Activated CD4-positive, alpha-beta memory T cell treated with anti-CD3 and anti-CD28 coated beads, Interleukin-2, amount 10 ng/mL, durations not matched to agents 7 days and 5 days (primary cell): ENCODE results near the gene FBL. TPM values are rescaled to one million over a fixed set of nuclear protein-coding genes. Genes with fewer than 3 reads are reported as not detected.
A peak's percentile ranks its signal among the peaks of the same experiment; 100 is the strongest.
"Not testable (repeated sequence)": the region's sequence is repeated elsewhere in the genome, so short reads cannot be mapped to it uniquely, and the experiment has no call there.

Source experiments
- CTCF ChIA-PET: fragments of 350-600 bp; sonication (Branson Sonifier 250); formaldehyde crosslinking; loops from one replicate; lab custom pipeline; 2021; ENCODE audit warnings: antibody characterized with exemption, inconsistent platforms; lab: Charles Lee
- POLR2A ChIA-PET: fragments of 350-600 bp; sonication (Branson Sonifier 250); formaldehyde crosslinking; loops from one replicate; lab custom pipeline; 2021; ENCODE audit warnings: antibody characterized with exemption; lab: Charles Lee
- DNase-seq: peaks from one replicate; pipeline ENCODE4 v3.0.0-alpha.2; 2020
- H3K27ac Mint-ChIP-seq: one replicate; pipeline ENCODE4 v1.8.0; 2021; ENCODE audit warnings: mild to moderate bottlenecking, mixed read lengths
- H3K27me3 Mint-ChIP-seq: one replicate; pipeline ENCODE4 v1.8.0; 2021; ENCODE audit warnings: mixed read lengths
- H3K36me3 Mint-ChIP-seq: one replicate; pipeline ENCODE4 v1.8.0; 2021; ENCODE audit warnings: low read depth, mixed read lengths
- H3K4me1 Mint-ChIP-seq: one replicate; pipeline ENCODE4 v1.8.0; 2021; ENCODE audit warnings: mixed read lengths
- H3K4me3 Mint-ChIP-seq: one replicate; pipeline ENCODE4 v1.8.0; 2021; ENCODE audit warnings: mild to moderate bottlenecking, mixed read lengths
- H3K9me3 Mint-ChIP-seq: one replicate; pipeline ENCODE4 v1.8.0; 2021; ENCODE audit warnings: mixed read lengths
- total RNA-seq, 2 experiments: library from RNA; stranded (reverse); gene quantifications; one replicate each; pipeline ENCODE4 v1.2.3, GENCODE V29; 2021

FBL gene
- total RNA-seq: 100 to 1,000 TPM; 294 to 302 TPM

DNA sequence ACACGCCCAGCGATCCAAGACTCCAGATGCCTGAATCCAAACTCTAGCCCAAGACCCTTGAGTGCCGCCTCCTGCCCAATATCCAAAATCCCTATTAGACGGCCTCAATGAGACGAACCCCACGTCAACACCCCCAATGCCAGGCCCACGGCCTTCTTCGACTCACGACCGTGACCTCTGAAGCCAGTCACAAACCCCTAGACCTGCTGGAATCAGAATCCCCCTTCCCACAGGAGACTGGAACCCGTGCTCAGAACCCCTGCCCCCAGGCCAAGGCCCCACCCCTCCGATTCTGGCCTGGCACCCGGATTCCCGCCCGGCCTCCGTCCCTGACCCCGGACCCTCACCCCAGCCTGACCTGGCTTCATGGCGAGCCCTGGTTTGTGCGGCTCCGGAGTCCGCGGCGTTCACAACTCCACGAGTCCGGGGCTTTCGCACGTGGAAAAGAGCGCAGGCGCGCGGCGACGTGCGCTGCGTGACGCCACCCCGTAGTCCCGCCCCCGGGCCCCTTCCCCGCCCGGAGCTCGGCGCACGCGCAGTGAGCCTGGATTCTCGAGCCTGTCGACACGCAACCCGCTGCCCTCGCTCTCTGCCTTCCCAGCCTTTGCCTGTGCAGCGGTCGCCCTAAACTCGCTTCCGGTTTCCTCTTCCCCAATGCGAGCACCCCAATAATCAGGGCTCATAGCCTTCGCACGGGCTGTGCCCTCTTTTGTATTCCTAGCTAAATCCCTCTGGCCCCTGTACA is at the start of gene FBL:
TSS of gene FBL (minus strand) at position 447 of the 745 bp plus-strand sequence. CDS start at position 368, 79 bp downstream.
- POLR2A ChIA-PET: interaction anchor here (0.6 to 5.8 kb wide), 15 partner anchors 9 to 454 kb away, joined by 3 to 62 read pairs (median 5); partner anchors contain the start of genes DYRK1B, PSMC4, RPS16 and ZNF546
- CTCF ChIA-PET: interaction anchor here (0.5 to 7.6 kb wide), 11 partner anchors 13 to 883 kb away, joined by 3 to 114 read pairs (median 5); partner anchors contain the start of genes DYRK1B and PSMC4
- no peaks in the 10 kb centered on the region for H3K9me3 Mint-ChIP-seq
- peak within 1 kb of the TSS; percentile 87 for H3K27ac Mint-ChIP-seq
- peaks cover 3% of the 10 kb centered on the region for H3K36me3 Mint-ChIP-seq
- H3K4me1 Mint-ChIP-seq: peaks cover 50% of the 10 kb centered on the region
- peak; percentile 98 for DNase-seq
- H3K27me3 Mint-ChIP-seq: no peaks in the 10 kb centered on the region
- H3K4me3 Mint-ChIP-seq: peak within 1 kb of the TSS; percentile 88

DNA sequence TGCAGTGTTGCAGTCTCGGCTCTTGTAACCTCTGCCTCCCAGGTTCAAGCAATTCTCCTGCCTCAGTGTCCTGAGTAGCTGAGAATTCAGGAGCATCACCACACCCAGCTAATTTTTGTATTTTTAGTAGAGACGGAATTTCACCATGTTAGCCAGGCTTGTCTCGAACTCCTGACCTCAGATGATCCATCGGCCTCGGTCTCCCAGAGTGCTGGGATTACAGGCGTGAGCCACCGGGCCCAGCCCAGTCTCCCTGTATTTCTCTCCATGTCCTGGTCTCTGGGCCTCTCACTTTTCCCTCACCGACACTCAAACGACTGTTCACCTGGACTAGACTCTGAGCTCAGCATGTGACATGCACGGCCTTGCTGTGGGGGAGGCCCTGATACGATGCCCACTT is 48.9 kb upstream of the FBL start:
- H3K4me3 Mint-ChIP-seq, H3K9me3 Mint-ChIP-seq, H3K36me3 Mint-ChIP-seq, H3K27ac Mint-ChIP-seq, DNase-seq, POLR2A ChIA-PET, H3K27me3 Mint-ChIP-seq, H3K4me1 Mint-ChIP-seq: not testable (repeated sequence)
- CTCF ChIA-PET: interaction anchor here (1.7 kb wide), 1 partner anchor 76 kb away, joined by 13 read pairs; the partner anchor contains the start of gene PSMC4

DNA sequence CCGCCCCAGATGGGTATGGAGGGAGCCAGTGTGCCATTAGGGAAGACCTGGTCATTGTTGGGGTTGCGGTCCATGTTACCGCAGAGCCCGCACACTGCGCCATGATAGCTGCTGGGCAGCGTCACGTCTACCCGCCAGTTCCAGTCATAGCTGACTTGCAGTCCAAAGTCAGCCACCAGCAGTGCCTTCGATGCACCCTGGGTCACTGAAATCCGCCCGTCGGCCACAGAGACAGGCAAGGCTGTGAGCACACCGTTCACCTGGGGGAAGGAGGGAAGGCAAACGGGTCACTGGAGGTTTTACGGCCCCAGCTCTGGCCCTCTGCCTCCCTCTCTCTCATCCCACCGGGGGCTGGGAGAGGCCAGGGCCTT is 48.0 kb upstream of the FBL start:
- DNase-seq, POLR2A ChIA-PET, H3K4me3 Mint-ChIP-seq: not testable (repeated sequence)

DNA sequence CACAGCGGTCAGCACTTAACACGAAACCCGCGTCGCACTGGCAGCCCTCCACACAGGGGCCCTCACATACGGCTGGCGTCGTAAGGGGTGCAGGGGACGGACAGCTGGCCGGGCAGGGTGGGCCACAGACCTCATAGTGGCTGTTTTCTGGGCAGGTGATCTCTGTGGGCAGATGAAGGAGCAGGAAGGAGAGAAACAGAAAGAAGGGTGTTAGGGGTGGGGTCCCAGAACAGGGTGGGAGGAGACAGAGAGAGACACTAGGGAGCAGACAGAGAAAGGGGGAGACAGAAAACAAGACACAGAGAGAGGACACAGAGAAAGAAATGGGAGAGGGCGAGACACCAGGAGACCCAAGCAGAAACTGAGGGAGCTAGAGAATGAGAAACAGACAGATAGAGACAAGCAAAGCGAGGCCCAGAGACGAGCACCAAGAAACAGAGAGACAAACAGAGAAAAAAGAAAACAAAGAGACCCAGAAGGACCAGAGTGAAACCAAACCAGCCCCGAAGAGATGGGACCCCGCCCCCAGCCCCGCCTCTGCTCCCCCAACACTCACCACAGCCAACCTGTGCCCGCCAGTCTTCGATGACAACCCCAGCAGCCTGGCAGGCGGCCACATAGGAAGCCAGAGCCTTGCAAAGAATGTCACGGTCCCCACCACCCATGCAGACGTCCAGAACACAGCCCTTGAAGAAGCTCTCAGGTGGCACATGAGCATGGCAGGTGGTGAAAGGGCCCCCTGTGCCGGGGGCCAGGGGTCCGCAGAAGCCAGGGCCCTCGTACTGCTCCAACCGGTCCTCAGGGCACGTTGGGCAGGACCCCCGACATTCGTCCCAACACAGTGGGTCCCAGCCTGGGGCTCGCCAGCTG is 47.4 kb upstream of the FBL start:
- POLR2A ChIA-PET, DNase-seq, H3K27ac Mint-ChIP-seq, H3K9me3 Mint-ChIP-seq, H3K36me3 Mint-ChIP-seq, CTCF ChIA-PET, H3K4me1 Mint-ChIP-seq, H3K27me3 Mint-ChIP-seq, H3K4me3 Mint-ChIP-seq: not testable (repeated sequence)

More for the DNA sequence above, 48.0 kb upstream of the FBL start:
- H3K27ac Mint-ChIP-seq, H3K27me3 Mint-ChIP-seq, H3K9me3 Mint-ChIP-seq, H3K36me3 Mint-ChIP-seq, H3K4me1 Mint-ChIP-seq: not testable (repeated sequence)
- CTCF ChIA-PET: interaction anchor here (1.7 kb wide), 1 partner anchor 76 kb away, joined by 13 read pairs; the partner anchor contains the start of gene PSMC4

DNA sequence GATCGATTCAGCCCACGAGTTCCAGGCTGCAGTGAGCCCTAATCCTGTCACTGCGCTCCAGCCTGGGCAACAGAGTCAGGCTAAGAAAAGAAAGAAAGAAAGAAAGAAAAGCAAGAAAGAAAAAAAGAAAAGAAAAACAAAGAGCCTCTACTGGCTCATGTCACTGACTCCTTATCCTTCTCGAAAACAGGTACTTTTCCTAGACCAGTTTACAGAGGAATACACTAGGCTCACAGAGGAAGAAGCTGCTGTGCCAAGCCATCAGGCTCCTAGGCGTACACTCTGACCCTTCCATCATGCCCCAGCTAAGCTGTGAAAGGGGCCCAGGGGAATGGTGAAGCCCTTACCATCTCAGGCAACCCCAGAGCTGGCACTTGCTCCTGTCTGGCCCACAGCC is 46.3 kb upstream of the FBL start:
- H3K9me3 Mint-ChIP-seq, POLR2A ChIA-PET, H3K27ac Mint-ChIP-seq, H3K27me3 Mint-ChIP-seq, H3K4me3 Mint-ChIP-seq, H3K36me3 Mint-ChIP-seq, DNase-seq, H3K4me1 Mint-ChIP-seq: not testable (repeated sequence)
- CTCF ChIA-PET: interaction anchor here (0.6 kb wide), 1 partner anchor 78 kb away, joined by 3 read pairs; no protein-coding TSS in a partner anchor

DNA sequence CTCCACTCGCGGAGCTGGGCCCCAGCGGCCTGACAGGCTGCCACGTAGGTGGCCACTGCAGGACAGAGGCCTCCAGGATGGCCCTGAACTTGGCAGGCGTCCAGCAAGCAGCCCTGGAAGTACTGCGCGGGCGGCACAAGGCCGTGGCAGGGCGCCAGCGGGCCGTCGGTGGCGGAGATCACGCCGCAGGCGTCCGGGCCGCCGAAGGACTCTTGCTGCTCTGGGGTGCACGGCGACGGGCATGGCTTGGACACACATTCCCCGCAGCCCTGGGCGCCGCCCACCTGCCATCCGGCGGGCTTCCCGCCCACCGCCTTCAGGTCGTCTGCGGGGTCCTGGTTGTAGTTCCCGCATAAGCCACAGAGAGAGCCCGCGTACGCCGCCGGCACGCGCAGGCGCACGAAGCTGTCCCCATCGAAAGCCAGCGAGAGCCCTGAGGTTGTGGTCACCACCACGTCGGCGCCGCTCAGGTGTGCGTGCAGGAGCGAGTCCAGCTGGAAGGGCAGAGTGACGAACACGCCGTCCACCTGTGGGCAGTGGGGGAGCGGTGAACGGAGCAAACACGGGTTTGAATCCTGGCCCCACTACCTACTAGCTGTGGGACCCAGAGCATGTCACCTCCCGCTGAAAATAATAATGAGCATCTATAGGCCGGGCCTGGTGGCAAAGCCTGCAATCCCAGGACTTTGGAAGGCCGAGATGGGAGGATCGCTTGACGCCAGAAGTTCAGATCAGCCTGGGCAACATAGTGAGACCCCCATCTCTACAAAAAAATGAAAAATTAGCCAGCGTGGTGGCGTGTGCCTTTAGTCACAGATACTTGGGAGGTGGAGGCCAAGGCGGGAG is 45.7 kb upstream of the FBL start:
- H3K4me3 Mint-ChIP-seq, H3K27ac Mint-ChIP-seq, H3K27me3 Mint-ChIP-seq, H3K9me3 Mint-ChIP-seq, H3K4me1 Mint-ChIP-seq, POLR2A ChIA-PET, DNase-seq, H3K36me3 Mint-ChIP-seq: not testable (repeated sequence)
- CTCF ChIA-PET: interaction anchor here (0.6 to 1.1 kb wide), 2 partner anchors 78 to 79 kb away, joined by 3 to 4 read pairs; partner anchors contain the start of gene PSMC4

DNA sequence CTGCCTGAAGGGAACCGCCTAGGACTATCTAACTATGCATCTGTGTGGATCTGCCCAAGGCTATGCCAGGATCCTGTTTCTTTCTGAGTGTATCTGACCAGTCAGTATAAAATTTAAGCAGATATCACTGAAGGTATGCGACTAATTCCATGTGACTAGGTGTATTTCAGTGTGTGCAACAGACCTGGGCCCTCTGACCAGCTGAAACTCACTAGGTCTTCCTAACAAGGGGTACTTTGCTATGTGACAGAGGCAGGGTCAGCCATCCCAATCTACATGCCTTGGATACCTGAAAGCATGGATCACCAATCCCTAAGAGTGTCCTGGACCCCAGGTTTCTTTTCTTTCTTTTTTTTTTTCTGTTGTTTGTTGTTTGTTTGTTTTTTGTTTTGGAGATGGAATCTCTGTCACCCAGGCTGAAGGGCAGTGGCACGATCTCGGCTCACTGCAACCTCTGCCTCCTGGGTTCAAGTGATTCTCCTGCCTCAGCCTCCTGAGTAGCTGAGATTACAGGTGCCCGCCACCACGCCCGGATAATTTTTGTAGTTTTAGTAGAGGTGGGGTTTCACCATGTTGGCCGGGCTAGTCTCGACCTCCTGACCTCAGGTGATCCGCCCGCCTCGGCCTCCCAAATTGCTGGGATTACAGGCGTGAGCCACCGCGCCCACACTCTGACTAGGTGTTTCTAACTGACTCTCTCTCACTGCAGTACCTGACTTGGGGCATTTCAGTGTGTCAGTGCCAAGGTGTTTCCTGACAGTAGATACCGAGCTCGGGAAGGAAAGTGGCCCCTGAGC is 44.8 kb upstream of the FBL start:
- Mint-ChIP-seq H3K4me3 (no peak overlapping the region), H3K27ac (no peak overlapping the region), H3K36me3 (no peaks in the 10 kb centered on the region), H3K27me3 (no peaks in the 10 kb centered on the region), H3K9me3 (no peaks in the 10 kb centered on the region), H3K4me1 (no peaks in the 10 kb centered on the region)
- no peak for DNase-seq
- POLR2A ChIA-PET: interaction anchor here (0.7 kb wide), 1 partner anchor 328 kb away, joined by 3 read pairs; no protein-coding TSS in a partner anchor
- CTCF ChIA-PET: interaction anchor here (1.1 kb wide), 1 partner anchor 80 kb away, joined by 4 read pairs; the partner anchor contains the start of gene PSMC4

DNA sequence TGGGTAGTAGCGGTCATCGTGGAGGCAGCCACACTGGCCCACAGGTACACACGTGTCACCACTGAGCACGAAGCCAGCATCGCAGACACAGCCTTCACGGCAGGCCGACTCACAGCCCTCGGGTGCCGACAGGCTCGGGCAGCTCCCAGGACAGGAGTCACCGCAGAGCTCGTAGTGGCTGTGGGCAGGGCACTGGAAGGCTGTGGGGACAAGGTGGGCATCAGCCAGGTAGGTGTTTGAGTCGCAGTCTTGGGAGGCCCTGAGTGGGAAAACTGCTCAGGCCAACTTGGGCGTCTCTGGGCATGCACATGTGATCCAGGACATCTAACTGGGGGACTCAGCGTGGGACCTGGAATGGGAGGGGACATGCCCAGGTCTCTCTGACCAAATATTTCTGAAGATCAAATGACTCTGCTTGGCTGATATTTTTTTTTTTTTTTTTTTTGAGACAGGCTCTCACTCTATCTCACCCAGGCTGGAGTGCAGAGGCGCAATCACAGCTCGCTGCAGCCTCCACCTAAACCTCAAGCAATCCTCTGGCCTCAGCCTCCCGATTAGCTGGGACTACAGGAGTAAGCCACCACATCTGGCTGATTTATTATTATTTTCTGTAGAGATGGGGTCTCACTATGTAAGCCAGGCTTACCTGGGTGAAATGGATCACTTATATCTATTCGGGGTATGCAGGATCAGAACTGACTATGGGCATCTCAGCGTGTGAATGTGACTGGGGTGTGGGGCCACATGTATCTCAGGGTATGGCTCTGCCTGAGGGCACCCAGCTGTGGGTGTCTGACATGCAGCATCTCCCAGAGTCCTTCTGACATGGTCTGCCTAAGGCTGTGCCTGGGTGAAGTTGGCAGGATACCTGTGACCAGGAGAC is 43.9 kb upstream of the FBL start:
- not testable (repeated sequence) for DNase-seq, H3K4me1 Mint-ChIP-seq, H3K9me3 Mint-ChIP-seq, H3K27me3 Mint-ChIP-seq, H3K4me3 Mint-ChIP-seq, H3K27ac Mint-ChIP-seq, H3K36me3 Mint-ChIP-seq
- ChIA-PET POLR2A (interaction anchor here (0.7 kb wide), 1 partner anchor 329 kb away, joined by 3 read pairs; no protein-coding TSS in a partner anchor), CTCF (interaction anchor here (0.9 kb wide), 1 partner anchor 80 kb away, joined by 3 read pairs; no protein-coding TSS in a partner anchor)

DNA sequence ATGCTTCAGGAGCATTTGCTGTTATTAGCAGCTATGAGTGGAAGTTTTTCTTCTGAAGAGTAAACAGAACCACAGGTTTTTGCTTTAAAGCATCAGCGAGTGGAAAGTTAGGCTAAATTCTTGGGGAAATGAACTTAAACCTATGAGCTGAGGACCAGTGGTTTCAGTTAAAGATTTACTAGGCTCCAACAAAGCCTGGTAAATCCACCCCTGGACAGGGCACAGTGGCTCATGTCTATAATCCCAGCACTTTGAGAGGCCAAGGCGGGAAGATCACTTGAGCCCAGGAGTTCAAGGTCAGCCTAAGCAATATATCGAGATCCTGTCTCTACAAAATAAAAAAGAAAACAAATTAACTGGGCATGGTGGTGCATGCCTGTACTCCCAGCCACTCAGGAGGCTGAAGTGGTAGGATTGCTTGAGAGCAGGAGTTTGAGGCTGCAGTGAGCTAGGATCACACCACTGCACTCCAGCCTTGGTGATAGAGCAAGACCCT is 41.3 kb upstream of the FBL start:
- H3K27me3 Mint-ChIP-seq, H3K27ac Mint-ChIP-seq, CTCF ChIA-PET, H3K9me3 Mint-ChIP-seq, H3K4me3 Mint-ChIP-seq, POLR2A ChIA-PET, H3K4me1 Mint-ChIP-seq, DNase-seq, H3K36me3 Mint-ChIP-seq: not testable (repeated sequence)

DNA sequence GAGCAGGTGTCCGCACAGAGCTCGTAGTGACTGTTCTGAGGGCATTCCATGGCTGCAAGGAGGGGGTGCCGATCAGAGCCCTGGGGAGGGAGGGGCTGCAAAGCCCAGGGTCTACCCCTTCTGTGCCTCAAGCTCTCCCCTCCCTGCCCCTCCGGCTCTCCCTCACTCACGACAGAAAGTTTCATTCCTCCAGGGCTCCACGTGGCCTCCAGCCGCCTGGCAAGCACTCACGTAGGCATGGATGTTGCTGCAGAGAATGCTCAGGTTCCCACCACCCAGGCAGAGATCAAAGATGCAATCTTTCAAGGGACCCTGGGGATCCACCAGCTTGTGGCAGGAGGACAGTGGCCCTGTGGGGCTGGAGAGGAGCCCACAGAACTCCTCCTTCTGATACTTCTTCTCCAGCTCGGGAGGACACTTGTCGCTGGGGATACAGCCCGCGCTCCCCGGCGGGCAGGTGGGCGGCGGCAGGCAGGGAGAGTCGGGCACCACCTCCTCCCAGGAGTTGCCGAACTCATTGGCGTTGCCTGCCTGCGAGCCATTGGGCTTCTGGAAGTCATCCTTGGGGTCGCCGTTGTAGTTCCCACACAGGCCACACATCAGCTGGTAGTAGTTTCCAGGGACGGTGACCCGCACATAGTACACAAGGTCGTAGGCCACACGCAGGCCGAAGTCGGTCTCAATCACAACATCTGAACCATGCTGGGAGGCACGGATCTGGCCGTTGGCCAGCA is 39.8 kb upstream of the FBL start:
- DNase-seq, H3K4me1 Mint-ChIP-seq, POLR2A ChIA-PET, H3K4me3 Mint-ChIP-seq, H3K27me3 Mint-ChIP-seq, H3K36me3 Mint-ChIP-seq, CTCF ChIA-PET, H3K27ac Mint-ChIP-seq, H3K9me3 Mint-ChIP-seq: not testable (repeated sequence)
